ENCODE measurements around the gene TPH2.

TPH2 gene

DNA sequence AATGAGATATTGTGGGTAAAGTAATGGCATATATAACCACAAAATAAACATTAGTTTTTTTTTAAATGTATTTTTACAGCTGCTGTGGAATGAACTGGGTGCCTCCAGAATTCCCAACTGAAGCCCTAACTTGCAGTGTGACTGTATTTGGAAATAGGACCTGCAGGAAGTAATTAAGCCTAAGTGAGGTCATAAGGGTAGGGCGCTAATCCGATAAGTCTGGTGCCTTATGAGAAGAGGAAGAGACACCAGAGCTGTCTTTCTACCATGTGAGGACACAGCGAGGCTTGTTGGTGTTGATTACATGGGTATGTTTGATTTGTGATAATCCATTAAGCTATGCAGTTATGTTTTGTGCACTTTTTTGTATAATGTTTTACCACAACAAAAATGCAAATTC, 136.8 kb downstream of the TPH2 start:
- Histone ChIP-seq H2AFZ (ENCODE audit: low read depth, low read length) (no peak overlapping the region), H3K27ac (ENCODE audit: low read length) (no peak overlapping the region), H3K27me3 (ENCODE audit: insufficient read depth, low read length, poor library complexity) (no peaks in the 10 kb centered on the region), H3K9ac (ENCODE audit: low read depth, low read length) (no peak overlapping the region), H3K4me2 (ENCODE audit: insufficient read depth, low read length) (no peak overlapping the region), H3K9me3 (ENCODE audit: insufficient read depth, low read length, severe bottlenecking) (peaks cover 4% of the 10 kb centered on the region), H3K4me3 (ENCODE audit: low read depth in 1 of 2, low read length in 2 of 2) (no peak overlapping the region), H3K36me3 (ENCODE audit: insufficient read depth, low read length) (no peaks in the 10 kb centered on the region), H3K4me1 (ENCODE audit: insufficient read depth, low read length) (no peaks in the 10 kb centered on the region), H4K20me1 (ENCODE audit: insufficient read depth, low read length) (no peaks in the 10 kb centered on the region), H3K79me2 (ENCODE audit: insufficient read depth, low read length) (no peaks in the 10 kb centered on the region)
- DNase-seq (no peak), ATAC-seq (ENCODE audit: insufficient read depth, low read depth) (no peak)
- TF ChIP-seq CTCF (IDR thresholded peaks at IDR 0.05; ENCODE audit: borderline replicate concordance, extremely low read depth, low read length, poor library complexity, severe bottlenecking), result no peak

DNA sequence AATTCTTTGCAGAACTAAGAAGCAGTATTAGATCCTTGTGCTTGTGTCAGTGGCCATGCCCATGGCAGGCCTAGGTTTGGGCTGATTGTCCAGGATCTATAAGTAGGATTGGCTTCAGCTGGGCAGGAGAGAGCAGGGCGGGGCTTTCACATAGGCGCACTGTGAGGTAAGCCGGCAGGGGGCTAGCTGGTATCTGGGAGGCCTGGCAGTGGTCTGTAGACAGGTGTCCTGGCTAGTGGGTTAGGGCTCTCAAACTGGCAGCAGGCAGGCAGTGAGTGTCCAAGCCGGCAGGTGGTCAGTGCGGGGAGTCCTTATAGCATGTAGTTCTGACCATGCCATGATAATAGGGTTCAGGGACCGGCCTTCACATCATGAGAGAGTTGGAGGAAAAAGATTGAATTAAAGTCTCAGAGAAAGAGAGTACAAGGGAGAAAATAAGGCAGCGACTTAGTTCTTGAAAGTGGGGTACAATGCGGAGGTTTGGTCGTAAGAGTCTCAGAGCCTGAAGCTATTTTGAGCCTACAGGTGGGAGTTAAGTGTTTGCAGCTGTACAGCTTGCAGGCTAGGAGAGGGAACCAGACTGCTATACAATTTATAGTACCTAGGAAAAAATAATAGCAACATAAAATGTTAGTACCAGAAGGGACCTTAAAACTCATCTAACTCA, 137.4 kb downstream of the TPH2 start:
- no peak overlapping the region for H3K9ac ChIP-seq (ENCODE audit: low read depth, low read length)
- H2AFZ ChIP-seq (ENCODE audit: low read depth, low read length), result no peak overlapping the region
- no peaks in the 10 kb centered on the region for H3K9me3 ChIP-seq (ENCODE audit: insufficient read depth, low read length, severe bottlenecking)
- ATAC-seq (ENCODE audit: insufficient read depth, low read depth), result no peak
- H3K79me2 ChIP-seq (ENCODE audit: insufficient read depth, low read length), result no peaks in the 10 kb centered on the region
- no peak overlapping the region for H3K4me2 ChIP-seq (ENCODE audit: insufficient read depth, low read length)
- H3K27me3 ChIP-seq (ENCODE audit: insufficient read depth, low read length, poor library complexity), result no peaks in the 10 kb centered on the region
- H3K27ac ChIP-seq (ENCODE audit: low read length), result no peak overlapping the region
- H3K4me1 ChIP-seq (ENCODE audit: insufficient read depth, low read length), result no peaks in the 10 kb centered on the region
- TF ChIP-seq CTCF (IDR thresholded peaks at IDR 0.05; ENCODE audit: borderline replicate concordance, extremely low read depth, low read length, poor library complexity, severe bottlenecking), result no peak
- no peak for TF ChIP-seq EZH2 (IDR thresholded peaks at IDR 0.05; ENCODE audit: borderline replicate concordance, low read depth, low read length, severe bottlenecking)
- no peak overlapping the region for H3K4me3 ChIP-seq (ENCODE audit: low read depth in 1 of 2, low read length in 2 of 2)
- no peaks in the 10 kb centered on the region for H3K36me3 ChIP-seq (ENCODE audit: insufficient read depth, low read length)
- DNase-seq, result no peak
- no peaks in the 10 kb centered on the region for H4K20me1 ChIP-seq (ENCODE audit: insufficient read depth, low read length)

- DNase-seq (no peak), ATAC-seq (ENCODE audit: insufficient read depth, low read depth) (no peak)
- no peak overlapping the region for H2AFZ ChIP-seq (ENCODE audit: low read depth, low read length)
- H3K27me3 ChIP-seq (ENCODE audit: insufficient read depth, low read length, poor library complexity), result no peaks in the 10 kb centered on the region
- no peak overlapping the region for H3K9ac ChIP-seq (ENCODE audit: low read depth, low read length)
- no peaks in the 10 kb centered on the region for H3K9me3 ChIP-seq (ENCODE audit: insufficient read depth, low read length, severe bottlenecking)
- H3K4me1 ChIP-seq (ENCODE audit: insufficient read depth, low read length), result no peaks in the 10 kb centered on the region
- H3K36me3 ChIP-seq (ENCODE audit: insufficient read depth, low read length), result no peaks in the 10 kb centered on the region
- TF ChIP-seq EZH2 (IDR thresholded peaks at IDR 0.05; ENCODE audit: borderline replicate concordance, low read depth, low read length, severe bottlenecking), result no peak
- no peak for TF ChIP-seq CTCF (IDR thresholded peaks at IDR 0.05; ENCODE audit: borderline replicate concordance, extremely low read depth, low read length, poor library complexity, severe bottlenecking)
- no peak overlapping the region for H3K4me2 ChIP-seq (ENCODE audit: insufficient read depth, low read length)
- H3K79me2 ChIP-seq (ENCODE audit: insufficient read depth, low read length), result no peaks in the 10 kb centered on the region
- H4K20me1 ChIP-seq (ENCODE audit: insufficient read depth, low read length), result no peaks in the 10 kb centered on the region
- H3K27ac ChIP-seq (ENCODE audit: low read length), result no peak overlapping the region
- H3K4me3 ChIP-seq (ENCODE audit: low read depth in 1 of 2, low read length in 2 of 2), result no peak overlapping the region
Observed at GRCh38 chr12:72076558-72076915, 137.9 kb downstream of the TPH2 start.

Data from DND-41 (cell line).